GM19324 (cell line): Measurements from ENCODE around the gene FAM163A.

Source experiments
- ATAC-seq: cut with Tn5 transposase; IDR thresholded peaks from one replicate; pipeline ENCODE4 v1.9.1; 2021; ENCODE audit warnings: mild to moderate bottlenecking, moderate library complexity; ENCODE audit not compliant: unreplicated experiment, low FRiP score

The FAM163A gene

DNA sequence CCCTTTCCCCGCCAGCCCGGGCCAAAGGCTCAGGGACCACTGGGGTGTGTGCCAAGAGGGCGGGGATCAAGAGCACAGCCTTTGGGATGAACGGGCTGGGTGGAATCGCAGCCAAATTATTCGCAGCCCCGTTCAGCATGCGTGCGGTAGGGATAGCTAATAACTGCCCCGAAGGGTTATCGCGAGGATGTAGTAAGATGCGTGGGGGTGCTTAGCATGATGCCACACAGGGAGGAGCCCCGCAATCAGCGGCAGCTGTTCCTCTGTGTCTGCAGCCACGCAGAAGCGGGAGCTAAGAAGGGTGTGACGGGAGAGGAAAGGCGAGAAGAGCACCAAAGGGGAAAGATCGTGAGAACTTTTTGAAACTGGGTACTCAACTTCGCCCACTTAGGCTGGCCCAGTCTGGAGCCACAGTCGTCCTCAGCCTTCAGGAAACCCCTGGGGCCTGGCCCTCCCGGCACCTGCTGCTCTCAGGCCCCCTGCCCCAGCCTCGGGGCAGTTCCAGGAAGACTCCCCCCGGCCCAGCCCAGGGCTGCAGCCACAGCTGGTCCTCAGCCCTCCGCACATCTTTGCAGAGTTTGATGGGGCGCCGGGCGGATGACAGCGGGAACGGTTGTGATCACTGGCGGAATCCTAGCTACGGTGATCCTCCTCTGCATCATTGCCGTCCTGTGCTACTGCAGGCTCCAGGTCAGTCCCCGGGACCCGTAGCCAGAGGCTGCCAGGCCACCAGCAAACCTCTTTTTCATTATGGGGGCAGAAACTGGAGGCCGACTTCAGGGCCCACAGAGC lies 69.6 kb downstream of the FAM163A start:
- no peak for ATAC-seq

DNA sequence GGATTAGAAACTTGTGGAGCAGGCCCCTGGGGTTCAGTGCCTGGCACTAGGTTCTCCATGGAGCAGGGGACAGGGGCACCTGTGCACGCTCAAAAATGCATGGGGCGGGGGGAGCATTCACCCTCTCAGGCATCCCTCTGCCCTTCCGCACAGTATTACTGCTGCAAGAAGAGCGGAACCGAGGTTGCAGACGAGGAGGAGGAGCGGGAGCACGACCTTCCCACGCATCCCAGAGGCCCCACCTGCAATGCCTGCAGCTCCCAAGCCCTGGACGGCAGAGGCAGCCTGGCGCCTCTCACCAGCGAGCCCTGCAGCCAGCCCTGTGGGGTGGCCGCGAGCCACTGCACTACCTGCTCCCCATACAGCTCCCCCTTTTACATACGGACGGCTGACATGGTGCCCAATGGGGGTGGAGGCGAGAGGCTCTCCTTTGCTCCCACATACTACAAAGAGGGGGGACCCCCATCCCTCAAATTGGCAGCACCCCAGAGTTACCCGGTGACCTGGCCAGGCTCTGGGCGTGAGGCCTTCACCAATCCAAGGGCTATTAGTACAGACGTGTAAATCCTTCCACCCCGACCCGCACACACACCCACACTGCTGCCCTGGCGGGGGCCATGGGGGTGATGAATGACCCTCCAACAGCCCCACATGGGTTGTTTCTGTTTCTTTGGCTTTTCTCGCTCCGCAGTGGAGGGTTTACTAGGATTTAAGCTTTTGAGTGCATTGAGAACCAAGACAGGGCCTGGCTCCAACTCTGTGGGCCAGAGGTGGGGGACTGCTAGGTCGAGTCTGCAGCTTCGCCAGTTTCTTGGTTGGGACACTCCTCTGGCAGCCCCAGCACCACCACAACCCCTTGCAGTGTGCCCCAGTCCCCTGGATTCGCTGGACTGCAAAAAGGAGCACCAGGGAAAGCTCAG lies 70.8 kb downstream of the FAM163A start:
- ATAC-seq = no peak

DNA sequence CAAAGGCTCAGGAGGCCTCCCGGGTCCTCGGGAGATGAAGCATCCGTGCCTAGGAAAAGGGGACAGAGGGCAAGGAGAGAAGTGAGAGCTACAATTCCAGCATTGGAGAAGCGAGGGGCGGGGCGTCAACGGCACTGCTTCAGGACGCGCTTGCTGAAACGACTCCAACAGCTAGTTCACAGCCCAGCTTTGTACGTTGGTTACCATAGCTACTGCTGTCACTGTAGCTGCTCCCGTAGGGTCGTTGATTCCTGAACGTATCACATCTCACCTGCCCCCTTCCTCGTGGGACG lies 71.4 kb downstream of the FAM163A start:
- peak; percentile 25 for ATAC-seq

DNA sequence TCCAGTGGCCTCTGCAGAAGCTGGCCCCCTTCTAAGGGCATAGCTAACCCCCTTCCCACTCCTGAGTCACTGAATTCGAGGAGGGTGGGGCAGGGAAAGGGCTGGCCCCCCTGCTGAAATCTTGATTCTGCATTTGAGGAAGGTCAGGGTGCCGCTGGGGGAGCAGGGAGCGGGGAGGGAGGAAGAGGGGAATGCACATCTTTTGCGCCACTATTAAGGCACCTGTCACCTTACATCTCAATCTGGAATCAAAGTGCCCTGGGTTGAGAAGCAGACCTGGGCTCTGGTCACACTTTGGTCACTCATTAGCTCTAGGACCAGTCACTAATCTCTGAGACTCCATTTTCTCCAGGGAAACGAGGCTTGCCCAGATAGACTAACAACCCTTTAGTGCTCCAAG lies 72.5 kb downstream of the FAM163A start:
- no peak for ATAC-seq

DNA sequence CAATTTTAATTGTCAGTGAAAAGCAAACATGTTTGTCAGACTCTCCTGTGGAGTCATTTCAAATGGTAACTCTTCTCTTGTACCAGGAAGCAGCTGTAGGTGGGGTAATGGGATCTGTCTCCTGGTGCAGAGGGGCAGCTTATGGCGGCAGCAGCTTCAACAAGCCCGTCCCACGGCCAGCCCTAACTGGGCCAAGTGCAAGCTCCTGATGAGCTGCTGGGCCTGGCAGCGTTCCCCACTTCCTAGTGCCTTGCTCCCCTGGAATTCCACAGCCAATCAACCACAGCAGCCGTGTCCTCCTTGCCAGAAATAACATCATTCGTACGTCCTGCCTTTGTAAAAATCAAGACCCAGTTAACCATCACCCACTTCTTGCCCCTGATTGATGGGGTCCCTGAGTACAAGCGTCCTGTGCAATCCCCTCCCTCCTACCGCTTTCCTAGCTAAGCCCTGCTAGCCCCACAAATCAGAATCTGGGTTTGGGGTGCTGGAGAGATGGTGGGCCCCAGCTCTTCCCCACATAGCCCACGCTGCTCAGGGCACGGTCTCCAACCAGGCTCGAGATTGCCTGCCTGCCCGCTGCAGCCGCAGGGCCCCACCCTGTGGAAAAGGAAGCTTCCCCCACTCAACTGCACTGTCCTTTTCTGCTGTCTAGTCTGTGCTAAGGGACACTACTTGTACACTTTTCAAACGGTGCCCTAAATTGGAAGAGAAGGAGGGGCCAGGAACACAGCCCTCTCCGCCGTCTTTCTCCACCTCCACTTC lies 73.3 kb downstream of the FAM163A start:
- no peak for ATAC-seq

DNA sequence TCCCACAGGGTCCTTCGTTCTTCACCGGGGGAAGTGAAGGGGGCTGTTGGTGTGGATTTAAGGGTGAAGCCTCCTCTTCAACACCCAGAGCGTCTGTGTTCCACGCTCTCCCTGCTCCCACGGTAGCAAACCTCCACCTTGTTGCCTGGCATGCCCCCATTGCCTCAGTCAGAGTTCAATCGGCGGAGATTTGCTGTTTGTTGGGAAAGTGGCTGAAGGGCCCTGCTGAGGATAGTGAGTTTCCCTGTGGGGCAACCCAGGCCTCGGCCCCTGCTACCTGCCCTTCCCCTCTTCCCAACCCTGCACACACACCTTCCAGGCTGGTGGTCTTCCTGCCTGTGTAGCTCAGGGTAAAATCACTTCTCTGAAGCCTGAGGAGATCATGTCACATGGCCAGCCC lies 74.0 kb downstream of the FAM163A start:
- ATAC-seq = no peak

DNA sequence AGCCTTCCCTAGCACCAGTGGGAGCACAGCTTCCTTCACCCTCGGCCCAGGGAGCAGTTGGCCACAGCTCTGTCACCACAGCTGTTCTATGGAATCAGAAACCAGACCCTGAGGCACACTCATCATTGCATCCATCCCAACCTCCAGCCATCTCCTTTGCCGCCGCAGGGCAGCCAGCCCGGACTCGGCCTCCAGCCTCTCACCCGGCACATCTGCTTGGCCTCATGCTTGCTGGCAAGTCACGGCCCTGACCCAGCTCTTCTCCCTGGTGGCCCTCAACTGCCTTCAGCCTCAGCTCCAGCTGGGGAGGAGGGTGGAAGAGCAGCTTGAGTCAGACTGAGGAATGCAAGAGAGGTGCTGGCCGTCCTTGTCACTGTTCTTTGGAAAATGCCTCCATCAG lies 74.7 kb downstream of the FAM163A start:
- ATAC-seq = no peak

DNA sequence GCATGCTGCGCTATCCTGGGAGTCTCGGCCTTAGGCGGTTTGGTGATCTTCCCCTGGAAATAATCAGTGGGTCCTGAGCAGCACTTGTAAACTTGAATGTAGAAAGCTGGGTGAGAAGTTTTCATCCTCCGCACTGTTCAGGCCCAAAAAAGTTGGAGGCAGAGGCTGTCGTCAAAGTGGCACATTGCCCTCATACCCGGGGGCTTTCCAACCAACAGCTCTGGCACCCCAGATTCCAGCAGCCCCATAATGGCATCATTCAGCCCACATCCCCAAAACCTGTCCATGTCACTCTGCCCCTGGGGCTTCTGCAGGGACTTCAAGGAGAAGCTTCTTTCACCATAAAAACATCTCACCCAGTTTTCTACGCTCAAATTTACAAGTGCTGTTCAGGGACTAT lies 75.2 kb downstream of the FAM163A start:
- no peak for ATAC-seq

DNA sequence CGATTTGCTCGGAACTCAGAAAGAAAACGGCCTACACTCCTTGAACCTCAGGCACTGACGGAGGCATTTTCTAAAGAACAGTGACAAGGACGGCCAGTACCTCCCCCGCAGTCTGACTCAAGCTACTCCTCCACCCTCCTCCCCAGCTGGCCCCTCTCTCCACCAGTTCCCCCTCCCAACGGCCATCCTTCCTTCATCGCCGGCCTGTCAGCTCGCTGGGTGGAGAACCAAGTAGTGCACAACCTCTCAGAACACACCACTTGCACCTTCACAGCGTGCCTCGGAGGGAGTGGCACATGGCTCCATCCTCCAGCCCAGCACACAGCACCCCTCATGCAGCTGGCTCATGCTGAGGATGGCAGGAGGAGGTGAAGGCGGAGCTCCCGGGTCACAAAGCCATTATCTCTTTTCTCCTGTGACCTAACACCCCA lies 75.7 kb downstream of the FAM163A start:
- ATAC-seq = no peak

DNA sequence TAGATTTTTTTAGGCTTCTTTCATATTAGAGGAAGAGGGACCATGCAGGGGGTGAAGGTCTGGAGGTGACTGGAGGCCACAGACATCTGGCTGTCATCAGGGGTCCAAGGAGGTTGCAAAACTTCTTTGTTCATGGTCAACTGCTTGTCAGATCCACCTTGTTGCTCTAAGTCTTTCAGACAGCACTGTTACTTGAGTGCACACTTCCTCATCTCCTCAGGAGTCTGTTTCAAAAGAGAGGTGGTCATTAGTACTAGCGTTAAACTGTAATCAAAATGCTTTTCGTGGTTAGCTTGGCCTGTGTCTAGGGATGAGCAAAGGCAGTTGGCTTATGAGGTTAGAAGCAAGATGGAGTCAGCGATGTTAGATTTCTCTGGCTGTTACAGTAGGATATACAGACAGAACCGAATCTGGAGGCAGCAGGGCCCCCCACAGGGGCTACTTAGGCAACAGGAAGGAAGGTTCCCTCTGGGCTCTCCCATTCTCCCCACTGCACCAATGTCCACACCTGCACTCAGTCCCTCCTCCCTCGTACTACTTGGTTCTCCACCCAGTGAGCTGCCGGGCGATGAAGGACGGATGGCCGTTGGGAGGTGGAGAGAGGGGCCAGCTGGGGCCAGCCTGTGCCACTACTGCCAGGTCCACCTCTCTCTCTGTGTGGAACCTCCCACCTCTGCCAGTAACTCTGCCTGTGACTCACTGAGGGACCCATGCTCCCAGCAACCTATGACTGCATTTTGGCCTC lies 77.3 kb downstream of the FAM163A start:
- no peak for ATAC-seq

DNA sequence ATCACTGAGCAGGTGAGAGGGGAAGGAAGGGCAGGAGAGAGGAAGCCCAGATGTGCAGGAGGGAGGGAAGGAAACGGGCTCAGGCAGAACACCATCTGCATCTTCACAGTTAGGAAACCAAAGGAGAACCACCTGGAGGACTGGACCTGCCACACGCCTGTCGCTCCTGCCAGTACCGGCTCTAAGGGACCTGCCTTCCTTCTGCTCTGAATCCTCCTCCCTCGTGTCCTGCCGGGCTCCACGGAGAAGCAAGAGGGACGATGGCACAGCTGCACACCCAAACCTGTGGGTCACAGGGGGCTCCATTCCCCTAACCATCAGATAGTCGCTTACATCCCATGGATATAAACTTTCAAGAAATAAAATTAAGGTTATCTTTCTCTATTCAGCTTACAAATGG lies 78.4 kb downstream of the FAM163A start:
- ATAC-seq = no peak

DNA sequence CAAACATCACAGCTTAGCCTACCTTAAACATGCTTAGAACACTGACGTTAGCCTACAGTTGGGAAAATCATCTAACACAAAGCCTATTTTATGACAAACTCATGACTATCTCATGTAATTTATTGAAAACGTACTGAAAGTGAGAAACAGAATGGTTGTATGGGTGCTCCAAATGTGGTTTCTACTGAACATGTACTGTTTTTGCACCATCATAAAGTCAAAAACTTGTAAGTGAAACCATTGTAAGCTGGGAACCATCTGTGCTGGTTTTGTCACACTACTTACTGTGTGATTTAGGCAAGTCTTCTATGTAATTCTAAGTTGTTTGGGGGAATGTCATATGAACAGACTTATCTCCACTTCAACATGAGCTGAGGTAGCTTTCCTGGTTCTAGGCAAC lies 79.0 kb downstream of the FAM163A start:
- no peak for ATAC-seq

DNA sequence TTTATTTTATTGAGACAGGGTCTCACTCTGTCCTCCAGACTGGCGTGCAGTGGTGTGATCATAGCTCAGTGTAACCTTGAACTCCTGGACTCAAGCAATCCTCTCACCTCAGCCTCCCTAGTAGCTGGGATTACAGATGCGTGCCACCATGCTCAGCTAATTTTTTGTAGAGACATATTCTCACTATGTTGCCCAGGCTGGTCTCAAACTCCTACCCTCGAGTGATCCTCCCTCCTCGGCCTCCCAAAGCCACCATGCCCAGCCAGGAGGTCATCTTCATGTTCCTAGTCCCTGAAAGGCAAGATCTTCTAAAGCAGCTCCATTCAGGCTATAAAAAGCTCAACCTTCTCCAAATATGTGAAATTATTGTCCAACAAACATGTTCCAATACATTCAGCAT lies 80.6 kb downstream of the FAM163A start:
- no peak for ATAC-seq

DNA sequence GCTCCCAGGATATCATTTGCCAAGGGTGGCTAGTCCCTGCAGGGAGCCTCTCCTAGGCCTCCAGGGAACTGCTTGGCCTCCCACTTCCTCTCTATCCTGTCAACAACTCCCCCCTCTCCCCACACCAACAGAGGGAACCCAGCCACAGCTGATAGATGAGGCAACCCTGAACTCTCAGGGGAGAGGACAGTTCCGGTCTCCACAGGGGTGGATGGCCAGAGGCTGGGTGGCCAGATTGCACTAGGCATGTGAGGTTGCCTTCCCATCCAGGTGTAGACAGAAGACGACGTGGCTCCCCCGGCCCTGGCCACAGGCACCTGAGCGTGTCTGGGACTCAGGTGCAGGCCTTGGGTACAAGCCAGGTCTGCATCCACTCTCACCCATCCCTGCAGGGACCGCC lies 81.2 kb downstream of the FAM163A start:
- no peak for ATAC-seq

DNA sequence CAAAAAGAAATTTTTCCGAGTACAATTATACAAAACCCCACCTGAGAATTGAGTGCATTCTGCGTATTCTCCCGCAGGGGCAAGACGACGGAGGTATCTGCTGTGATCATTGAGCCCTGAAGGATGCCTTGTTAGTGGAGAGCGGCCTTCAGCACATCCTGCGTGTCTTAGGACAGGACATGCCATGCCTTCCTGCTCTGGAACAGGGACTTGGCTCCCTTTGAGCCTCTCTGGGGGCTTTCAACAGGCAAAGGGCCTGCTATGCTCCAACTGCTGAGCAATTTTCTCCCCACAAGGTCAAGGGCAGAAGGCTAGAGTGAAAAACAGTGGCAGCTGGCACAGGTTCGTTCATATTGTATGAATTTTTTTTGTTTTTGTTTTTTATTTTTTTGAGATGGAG lies 82.1 kb downstream of the FAM163A start:
- no peak for ATAC-seq

DNA sequence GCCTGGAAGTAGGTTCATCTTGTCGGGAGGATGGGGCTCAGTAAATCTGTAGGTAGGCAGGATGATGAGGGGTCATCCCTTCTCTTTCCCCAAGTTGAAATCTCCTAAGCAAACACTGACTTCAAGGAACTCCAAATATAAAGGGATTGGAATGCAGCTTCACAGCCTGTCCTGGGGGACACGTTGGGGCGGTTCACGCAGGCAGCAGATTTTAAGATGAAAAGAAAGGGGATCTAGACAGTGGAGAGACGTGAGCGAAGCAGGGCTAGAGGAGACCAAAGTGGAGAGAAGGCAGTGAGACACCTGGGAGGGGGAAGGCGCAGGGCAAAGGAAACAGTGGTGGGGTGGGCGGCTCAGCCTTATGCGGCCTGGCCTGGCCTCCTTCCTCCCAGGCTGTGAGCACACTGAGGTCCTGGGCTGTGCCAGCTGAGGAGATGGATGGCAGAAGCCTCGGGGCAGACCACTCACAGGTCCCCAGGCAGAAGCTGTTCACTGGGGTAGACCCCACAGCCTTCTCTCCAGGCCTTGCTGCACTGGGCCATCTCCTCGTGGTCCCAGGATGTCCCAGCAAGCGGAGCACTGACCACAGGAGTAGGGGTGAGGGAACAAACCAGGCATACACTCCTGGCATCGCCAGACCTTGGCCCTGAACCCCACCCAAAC lies 82.8 kb downstream of the FAM163A start:
- no peak for ATAC-seq

DNA sequence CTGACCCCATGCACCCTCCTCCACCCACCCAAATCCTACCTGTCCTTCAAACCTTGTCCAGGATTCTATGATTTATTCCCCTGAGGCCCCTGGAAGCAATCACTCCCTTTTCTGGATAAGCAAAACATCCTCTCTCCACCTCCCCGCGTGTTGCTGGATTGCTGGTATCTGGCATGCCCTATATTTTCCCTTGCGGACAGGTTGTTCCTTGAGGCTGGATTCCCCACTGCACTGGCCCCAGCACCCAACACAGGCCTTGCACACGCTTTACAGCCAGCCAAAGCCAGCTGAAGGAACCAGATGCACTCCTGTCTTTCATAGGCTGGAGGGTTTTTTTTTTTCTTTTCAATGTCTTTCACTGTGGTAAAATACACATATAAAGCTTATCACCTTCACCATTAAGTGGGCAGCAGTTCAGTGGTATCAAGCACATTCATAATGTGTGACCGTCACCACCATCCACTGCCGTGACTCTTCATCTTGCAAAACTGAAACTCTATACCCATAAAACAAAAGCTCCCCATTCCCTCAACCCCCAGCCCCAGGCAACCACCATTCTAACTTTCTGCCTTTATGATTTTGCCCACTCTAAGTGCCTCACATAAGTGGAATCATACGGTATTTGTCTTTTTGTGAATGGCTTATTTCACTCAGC lies 83.7 kb downstream of the FAM163A start:
- no peak for ATAC-seq

DNA sequence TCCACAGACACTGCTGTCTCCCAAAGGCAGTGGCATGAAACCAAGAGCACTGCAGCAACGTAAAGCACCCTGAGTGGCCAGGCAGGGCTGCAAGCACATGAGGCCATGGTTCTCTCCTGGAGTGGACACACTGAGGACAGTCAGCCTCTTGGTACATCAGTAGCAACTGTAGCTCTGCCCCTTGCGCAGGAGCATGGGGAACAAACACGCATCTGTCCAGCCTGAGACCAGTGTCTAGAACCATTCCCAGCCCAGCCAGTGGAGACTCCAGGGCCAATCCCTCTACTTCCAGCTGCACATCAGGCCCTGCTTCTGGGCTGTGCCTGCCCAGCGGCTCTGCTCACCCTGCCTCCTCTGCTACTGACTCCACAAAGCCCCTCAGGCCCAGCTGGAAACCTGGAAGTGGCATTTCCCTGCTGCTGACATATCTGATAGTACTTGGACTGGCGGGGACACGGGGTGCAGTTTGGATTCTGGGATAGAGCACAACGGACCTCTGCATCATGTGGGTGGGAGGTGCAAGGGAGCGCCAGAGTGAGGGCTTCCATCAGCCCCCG lies 85.5 kb downstream of the FAM163A start:
- ATAC-seq = no peak

DNA sequence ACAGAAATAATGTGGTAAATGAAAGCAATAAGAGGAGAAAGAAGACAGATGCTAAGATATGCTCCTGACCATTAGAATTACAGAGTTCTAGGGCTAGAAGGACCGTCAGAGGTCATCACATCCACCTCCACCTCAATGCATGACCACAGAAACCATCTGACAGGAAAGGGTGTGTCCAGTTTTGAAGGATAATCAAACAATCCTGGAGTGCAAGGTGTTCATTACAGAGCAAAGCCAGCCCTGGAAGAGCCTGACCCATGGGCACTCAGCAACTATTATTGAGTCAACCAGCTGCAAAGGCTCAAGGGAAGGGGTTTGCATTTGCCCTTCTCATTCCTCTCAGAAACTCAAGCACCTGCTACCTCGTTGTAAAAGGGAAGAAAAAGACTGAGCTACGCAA lies 88.1 kb downstream of the FAM163A start:
- no peak for ATAC-seq
